HepG2 (cell line): ENCODE data around the gene GALP. TPM values are rescaled to one million over a fixed set of nuclear protein-coding genes. Genes with fewer than 3 reads are reported as not detected.
A peak's percentile ranks its signal among the peaks of the same experiment; 100 is the strongest.

Experiments used
- CHD2 ChIP-seq: IDR thresholded peaks from 2 replicates; pipeline ENCODE4 v1.6.1; 2011; ENCODE audit warnings: low read depth, low read length, improper control_type of control experiment
- CREM ChIP-seq, 2 experiments: sonication (generic) in 1 of 2; formaldehyde crosslinking in 1 of 2; IDR thresholded peaks; 2 replicates each; pipeline versions ENCODE4 v1.4.0 to v1.6.1; 2016 to 2020; ENCODE audit warnings: antibody characterized with exemption in 1 of 2, mild to moderate bottlenecking in 1 of 2, missing genetic modification reagents in 1 of 2
- DR1 ChIP-seq: sonication (generic); formaldehyde crosslinking; IDR thresholded peaks from 2 replicates; pipeline ENCODE4 v1.8.0; 2021; ENCODE audit warnings: mild to moderate bottlenecking, missing genetic modification reagents, inconsistent platforms
- HNRNPLL ChIP-seq: fragments of 200-400 bp; formaldehyde crosslinking; IDR thresholded peaks from 2 replicates; pipeline ENCODE4 v1.6.1; 2017; ENCODE audit warnings: mild to moderate bottlenecking, low read depth, low read length; ENCODE audit not compliant: poor library complexity, severe bottlenecking
- MAFK ChIP-seq, 2 experiments: IDR thresholded peaks in 1 of 2; conservative IDR thresholded peaks in 1 of 2; 2 replicates each; pipeline ENCODE4 v1.6.1; 2011; ENCODE audit warnings: improper control_type of control experiment in 2 of 2, low read length in 2 of 2
- NFKB2 ChIP-seq: sonication (generic); formaldehyde crosslinking; IDR thresholded peaks from 2 replicates; pipeline ENCODE4 v1.4.0; 2020; ENCODE audit warnings: missing genetic modification reagents, borderline replicate concordance
- RFX3 ChIP-seq: IDR thresholded peaks from 2 replicates; pipeline ENCODE4 v1.6.1; 2016; ENCODE audit warnings: missing biosample characterization, missing genetic modification reagents
- SMAD1 ChIP-seq: sonication (generic); formaldehyde crosslinking; IDR thresholded peaks from 2 replicates; pipeline ENCODE4 v1.4.0; 2020; ENCODE audit warnings: missing genetic modification reagents, low read depth, mild to moderate bottlenecking, borderline replicate concordance
- SP5 ChIP-seq: IDR thresholded peaks from 2 replicates; pipeline ENCODE4 v1.6.1; 2016; ENCODE audit warnings: low read depth, borderline replicate concordance
- YEATS2 ChIP-seq: sonication (generic); formaldehyde crosslinking; IDR thresholded peaks from 2 replicates; pipeline ENCODE4 v1.4.0; 2020; ENCODE audit warnings: missing genetic modification reagents, borderline replicate concordance
- ZNF235 ChIP-seq: sonication (generic); formaldehyde crosslinking; IDR thresholded peaks from 2 replicates; pipeline ENCODE4 v1.8.1; 2023; ENCODE audit warnings: mild to moderate bottlenecking, missing genetic modification reagents, borderline replicate concordance
- ZNF335 ChIP-seq: sonication (generic); formaldehyde crosslinking; IDR thresholded peaks from 2 replicates; pipeline ENCODE4 v1.4.0; 2020; ENCODE audit warnings: missing genetic modification reagents
- ZNF431 ChIP-seq: sonication (generic); formaldehyde crosslinking; IDR thresholded peaks from 2 replicates; pipeline ENCODE4 v1.9.0; 2022; ENCODE audit warnings: missing genetic modification reagents, low read depth, mild to moderate bottlenecking, borderline replicate concordance
- ZNF574 ChIP-seq: sonication (generic); formaldehyde crosslinking; IDR thresholded peaks from 2 replicates; pipeline ENCODE4 v1.4.0; 2020; ENCODE audit warnings: missing genetic modification reagents
- ZNF788 ChIP-seq: sonication (generic); formaldehyde crosslinking; IDR thresholded peaks from 2 replicates; pipeline ENCODE4 v1.5.0; 2020; ENCODE audit warnings: mild to moderate bottlenecking, missing genetic modification reagents, borderline replicate concordance
- polyA plus RNA-seq, 8 experiments: library from polyadenylated mRNA; depleted of rRNA in 3 of 8; stranded (reverse) in 7 of 8; unstranded in 1 of 8; fragments of >200 nt; fragmentation: Illumina TruSeq in 4 of 8; extraction: Trizol in 4 of 8; gene quantifications; 2 replicates each; pipeline versions ENCODE4 v1.2.1 to v1.2.3, GENCODE V29; 2011 to 2016; ENCODE audit warnings: low read depth in 4 of 8, missing spikeins in 1 of 8, mixed read lengths in 1 of 8; ENCODE audit not compliant: insufficient read depth in 1 of 8
- total RNA-seq, 5 experiments: library from RNA; depleted of rRNA; stranded (reverse); fragments of >200 nt; fragmentation: Illumina TruSeq; extraction: Trizol; gene quantifications; 2 replicates each; pipeline ENCODE4 v1.2.3, GENCODE V29; 2016; ENCODE audit warnings: low read depth in 1 of 5
- TF ChIP-seq, protein P1 (sequence below): sonication (generic); formaldehyde crosslinking; IDR thresholded peaks from 2 replicates; pipeline ENCODE4 v1.9.0; 2021; ENCODE audit warnings: missing genetic modification reagents, borderline replicate concordance
- TF ChIP-seq, protein P2 (sequence below): sonication (generic); formaldehyde crosslinking; IDR thresholded peaks from 2 replicates; pipeline ENCODE4 v1.5.0; 2020; ENCODE audit warnings: mild to moderate bottlenecking, missing genetic modification reagents, borderline replicate concordance

The GALP gene
- total and polyA plus RNA-seq, 2 of the 13 experiments (the other 11 are each of a cell fraction or from before 2014, with no cell fraction given), result not detected

- TF ChIP-seq, protein P1, sequence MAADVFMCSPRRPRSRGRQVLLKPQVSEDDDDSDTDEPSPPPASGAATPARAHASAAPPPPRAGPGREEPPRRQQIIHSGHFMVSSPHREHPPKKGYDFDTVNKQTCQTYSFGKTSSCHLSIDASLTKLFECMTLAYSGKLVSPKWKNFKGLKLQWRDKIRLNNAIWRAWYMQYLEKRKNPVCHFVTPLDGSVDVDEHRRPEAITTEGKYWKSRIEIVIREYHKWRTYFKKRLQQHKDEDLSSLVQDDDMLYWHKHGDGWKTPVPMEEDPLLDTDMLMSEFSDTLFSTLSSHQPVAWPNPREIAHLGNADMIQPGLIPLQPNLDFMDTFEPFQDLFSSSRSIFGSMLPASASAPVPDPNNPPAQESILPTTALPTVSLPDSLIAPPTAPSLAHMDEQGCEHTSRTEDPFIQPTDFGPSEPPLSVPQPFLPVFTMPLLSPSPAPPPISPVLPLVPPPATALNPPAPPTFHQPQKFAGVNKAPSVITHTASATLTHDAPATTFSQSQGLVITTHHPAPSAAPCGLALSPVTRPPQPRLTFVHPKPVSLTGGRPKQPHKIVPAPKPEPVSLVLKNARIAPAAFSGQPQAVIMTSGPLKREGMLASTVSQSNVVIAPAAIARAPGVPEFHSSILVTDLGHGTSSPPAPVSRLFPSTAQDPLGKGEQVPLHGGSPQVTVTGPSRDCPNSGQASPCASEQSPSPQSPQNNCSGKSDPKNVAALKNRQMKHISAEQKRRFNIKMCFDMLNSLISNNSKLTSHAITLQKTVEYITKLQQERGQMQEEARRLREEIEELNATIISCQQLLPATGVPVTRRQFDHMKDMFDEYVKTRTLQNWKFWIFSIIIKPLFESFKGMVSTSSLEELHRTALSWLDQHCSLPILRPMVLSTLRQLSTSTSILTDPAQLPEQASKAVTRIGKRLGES, result no peak
- TF ChIP-seq CHD2 (peak; percentile 90), HNRNPLL (peak; percentile 80), RFX3 (CRISPR knock-in tag) (peak; percentile 61), ZNF574 (peak; percentile 98), ZNF431 (CRISPR knock-in tag) (0 out of 2 replicates have a peak, but pooled peaks have one; percentile 64), MAFK (conservative IDR thresholded peaks at IDR 0.05 in 1 of 2, IDR thresholded peaks at IDR 0.05 in 1 of 2; ENCODE audit: low read length in 2 of 2) (peak in 1 of 2 experiments; percentile 2; a peak in 1 of 4 replicates), SP5 (CRISPR knock-in tag) (no peak; the same call in 1 of the 2 replicates), ZNF335 (CRISPR knock-in tag) (peak; percentile 79; the same call in 1 of the 2 replicates), YEATS2 (peak; percentile 83; the same call in 1 of the 2 replicates), NFKB2 (CRISPR knock-in tag) (no peak; the same call in 1 of the 2 replicates), CREM (IDR thresholded peaks at IDR 0.05) (peak; percentile 100), CREM (CRISPR knock-in tag; IDR thresholded peaks at IDR 0.05) (0 out of 2 replicates have a peak, but pooled peaks have one; percentile 52), ZNF788 (CRISPR knock-in tag) (peak; percentile 78; the same call in 1 of the 2 replicates), DR1 (0 out of 2 replicates have a peak, but pooled peaks have one; percentile 28), SMAD1 (CRISPR knock-in tag) (peak; percentile 64; the same call in 1 of the 2 replicates), ZNF235 (CRISPR knock-in tag) (0 out of 2 replicates have a peak, but pooled peaks have one; percentile 47)
- TF ChIP-seq, protein P2, sequence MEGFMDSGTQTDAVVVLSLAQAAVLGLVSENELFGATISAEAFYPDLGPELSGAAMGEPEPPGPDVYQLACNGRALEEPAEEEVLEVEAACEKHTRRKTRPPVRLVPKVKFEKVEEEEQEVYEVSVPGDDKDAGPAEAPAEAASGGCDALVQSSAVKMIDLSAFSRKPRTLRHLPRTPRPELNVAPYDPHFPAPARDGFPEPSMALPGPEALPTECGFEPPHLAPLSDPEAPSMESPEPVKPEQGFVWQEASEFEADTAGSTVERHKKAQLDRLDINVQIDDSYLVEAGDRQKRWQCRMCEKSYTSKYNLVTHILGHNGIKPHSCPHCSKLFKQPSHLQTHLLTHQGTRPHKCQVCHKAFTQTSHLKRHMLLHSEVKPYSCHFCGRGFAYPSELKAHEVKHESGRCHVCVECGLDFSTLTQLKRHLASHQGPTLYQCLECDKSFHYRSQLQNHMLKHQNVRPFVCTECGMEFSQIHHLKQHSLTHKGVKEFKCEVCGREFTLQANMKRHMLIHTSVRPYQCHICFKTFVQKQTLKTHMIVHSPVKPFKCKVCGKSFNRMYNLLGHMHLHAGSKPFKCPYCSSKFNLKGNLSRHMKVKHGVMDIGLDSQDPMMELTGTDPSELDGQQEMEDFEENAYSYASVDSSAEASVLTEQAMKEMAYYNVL (CRISPR knock-in tag), result 0 out of 2 replicates have a peak, but pooled peaks have one; percentile 49
These were observed 35.0 kb upstream of the GALP start, which contains the start of gene ZNF444 (continued) for GRCh38 chr19:56140583-56141416.
